NCI-H1930 (cell line): ENCODE data around the gene FNDC8.
"Not testable (repeated sequence)": the region's sequence is repeated elsewhere in the genome, so short reads cannot be mapped to it uniquely, and the experiment has no call there.

Experiments
- DNase-seq, 2 experiments: peaks; one replicate each; lab custom pipeline; 2025; lab: John Stamatoyannopoulos, UW

Gene FNDC8

DNA sequence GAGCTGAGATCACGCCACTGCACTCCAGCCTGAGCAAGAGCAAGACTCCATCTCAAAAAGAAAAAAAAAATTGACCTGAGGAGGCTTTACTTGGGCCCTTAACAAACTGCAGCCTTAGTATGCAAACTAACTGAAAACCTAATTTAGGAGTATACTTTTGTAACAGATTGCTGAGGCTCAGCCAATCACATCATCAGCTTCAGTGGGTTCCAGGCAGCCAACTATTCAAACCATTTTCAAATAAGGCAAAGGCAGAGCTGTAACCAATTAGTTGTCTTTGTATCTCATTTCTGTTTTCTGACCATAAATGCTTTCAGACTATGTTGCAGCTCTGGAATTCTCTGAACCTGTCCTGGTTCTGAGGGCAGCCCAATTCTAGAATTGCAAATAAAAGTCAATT, 25.7 kb upstream of the FNDC8 start:
- DNase-seq = no peak

DNA sequence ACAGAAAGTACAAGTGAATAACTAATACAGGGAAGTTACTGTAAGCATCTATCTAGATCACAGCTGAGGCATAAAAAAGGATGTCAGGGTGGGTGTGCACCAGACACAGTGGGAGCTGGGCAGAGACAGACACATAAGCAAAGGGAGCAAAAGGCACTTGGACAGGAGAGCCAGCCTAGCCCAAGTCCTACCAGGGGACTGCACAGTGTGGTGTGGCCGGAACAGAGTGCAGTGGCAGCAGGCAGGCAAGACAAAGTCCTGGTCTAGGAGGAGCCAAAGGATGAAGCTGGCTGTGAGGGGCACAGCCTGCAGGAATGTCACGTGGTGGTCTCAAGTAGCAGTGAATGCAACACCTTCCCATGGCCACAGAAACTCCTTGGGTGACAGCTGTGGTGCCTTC, 23.6 kb upstream of the FNDC8 start:
- DNase-seq = no peak

DNA sequence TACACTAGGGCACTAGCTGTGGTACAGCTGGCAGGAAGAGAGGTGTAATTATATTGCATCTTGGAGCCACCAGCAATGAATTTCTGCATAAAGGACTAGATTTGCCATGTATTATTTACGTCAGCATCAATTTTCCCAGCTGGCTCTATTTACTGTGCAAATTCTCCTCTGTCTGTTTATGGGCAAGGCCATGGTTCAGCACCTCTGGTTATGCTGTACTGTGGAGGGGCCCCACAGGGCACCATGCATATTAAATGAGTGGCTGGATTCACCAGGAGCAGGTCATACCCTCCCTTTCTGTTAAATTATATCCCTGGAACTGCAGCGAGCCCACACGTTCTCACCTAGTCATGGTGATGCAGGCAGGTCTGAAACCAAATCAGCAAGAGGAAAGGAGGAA, 21.5 kb upstream of the FNDC8 start:
- DNase-seq = no peak

GRCh38 chr17:35101036-35101435, 20.4 kb upstream of the FNDC8 start:
- DNase-seq = no peak

- DNase-seq = no peak
These were observed 19.7 kb upstream of the FNDC8 start for GRCh38 chr17:35101725-35102124.

DNA sequence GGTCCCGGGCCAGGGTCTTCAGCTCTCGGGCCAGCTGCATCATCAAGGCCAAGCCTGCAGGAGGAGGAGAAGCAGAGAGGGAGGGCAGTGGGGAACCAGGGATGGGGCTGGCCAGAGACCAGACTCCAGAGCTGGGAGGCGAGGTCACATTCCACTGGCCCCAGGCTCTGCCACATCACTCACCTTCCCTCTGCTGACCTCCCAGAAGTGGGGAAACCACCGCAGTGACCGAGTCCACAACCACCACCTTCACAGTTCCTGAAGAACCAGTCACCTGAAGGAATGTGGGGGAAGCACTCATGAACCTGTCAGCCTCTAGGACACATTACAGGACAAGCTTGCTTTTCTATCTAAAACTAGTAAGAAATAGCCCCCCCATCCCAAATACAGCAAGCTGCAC, 18.1 kb upstream of the FNDC8 start:
- DNase-seq = no peak

DNA sequence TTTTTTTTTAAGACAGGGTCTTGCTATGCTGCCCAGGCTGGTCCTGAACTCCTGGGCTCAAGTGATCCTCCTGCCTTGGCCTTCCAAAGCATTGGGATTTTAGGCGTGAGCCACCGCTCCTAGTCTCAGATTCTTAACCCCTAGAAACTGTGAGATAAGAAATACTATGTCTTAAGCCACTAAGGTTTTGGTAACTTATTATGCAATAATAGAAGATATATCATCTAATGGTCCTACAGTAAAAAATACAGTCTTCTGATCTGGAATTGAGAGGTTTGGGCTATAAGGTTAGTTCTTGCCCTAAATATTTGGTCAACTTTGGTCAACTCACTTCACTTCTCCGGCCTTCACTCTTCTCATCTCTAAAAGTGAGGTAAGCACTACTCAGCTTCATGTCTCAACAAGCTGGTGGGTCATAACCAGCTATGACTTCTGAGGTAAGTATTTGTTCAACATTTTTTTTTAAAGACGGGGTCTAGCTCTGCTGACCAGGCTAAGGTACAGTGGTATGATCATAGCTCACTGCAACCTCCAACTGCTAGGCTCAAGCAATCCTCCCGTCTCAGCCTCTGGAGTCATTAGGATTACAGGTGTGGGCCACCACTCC, 16.5 kb upstream of the FNDC8 start:
- no peak for DNase-seq

GRCh38 chr17:35110791-35111190, 10.6 kb upstream of the FNDC8 start:
- not testable (repeated sequence) for DNase-seq

GRCh38 chr17:35116845-35117244, 4.6 kb upstream of the FNDC8 start:
- DNase-seq = no peak

DNA sequence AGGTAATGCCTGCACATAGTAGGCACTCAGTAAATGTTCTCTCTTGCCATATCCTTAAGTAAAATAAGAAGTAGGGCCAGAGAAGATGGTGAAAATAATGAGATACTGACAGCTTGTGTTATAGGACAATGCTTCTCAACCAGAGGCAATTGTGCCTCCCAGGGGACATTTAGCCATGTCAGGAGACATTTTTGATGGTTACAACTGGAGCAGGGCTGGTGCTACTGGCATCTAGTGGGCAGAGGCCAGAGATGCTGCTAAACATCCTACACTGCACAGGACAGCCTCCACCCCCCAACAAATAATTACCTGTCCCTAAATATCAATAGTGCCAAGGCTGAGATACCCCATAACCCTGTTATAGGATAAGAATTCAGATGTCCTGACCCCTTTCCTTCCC, 3.4 kb upstream of the FNDC8 start:
- no peak for DNase-seq

- peak; percentile 60 to 72 for DNase-seq
These were observed 1.8 kb upstream of the FNDC8 start, which contains the start of gene RAD51D for GRCh38 chr17:35119370-35120165. Gene RAD51D, minus strand, starts transcription at chr17:35119860. Its CDS starts 247 bp downstream, at chr17:35119613.

GRCh38 chr17:35127751-35128514, 6.5 kb downstream of the FNDC8 start:
- no peak for DNase-seq

DNA sequence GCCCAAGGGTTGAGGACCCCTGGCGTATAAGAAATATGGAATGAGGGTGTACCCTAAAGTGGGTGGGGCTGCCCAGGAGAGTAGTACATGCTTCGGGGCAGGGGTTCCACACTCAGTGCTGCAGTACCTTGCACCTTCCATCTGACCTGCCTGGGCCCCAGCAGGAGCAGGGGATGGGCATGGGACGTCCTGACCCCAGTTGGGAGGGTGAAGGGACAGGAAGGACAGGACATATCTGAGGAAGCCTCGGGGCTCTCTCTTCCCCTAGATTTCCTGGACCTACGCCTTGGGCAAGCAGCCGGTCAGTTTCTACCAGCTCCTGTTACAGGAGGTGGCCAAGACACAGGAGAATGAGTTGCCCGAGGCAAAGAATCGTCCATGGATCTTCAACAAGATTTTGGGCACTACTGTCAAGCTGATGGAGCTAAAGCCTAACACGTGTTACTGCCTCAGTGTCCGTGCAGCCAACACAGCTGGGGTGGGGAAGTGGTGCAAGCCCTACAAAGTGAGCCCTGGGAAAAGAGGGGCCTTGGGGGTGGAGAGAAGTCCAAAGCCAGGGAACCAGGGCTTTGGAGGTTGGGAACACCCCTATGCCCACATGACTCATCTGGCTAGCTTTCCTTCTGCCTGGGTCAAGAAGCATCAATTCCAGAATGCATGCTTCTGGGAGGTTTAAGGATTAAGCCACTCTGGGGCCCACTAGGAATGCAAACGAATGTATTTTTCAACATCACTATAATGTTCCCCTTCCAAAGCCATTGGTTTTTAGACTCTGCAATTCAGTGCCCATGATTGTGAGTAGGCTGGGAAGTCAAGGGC, 7.9 kb downstream of the FNDC8 start:
- DNase-seq = no peak

DNA sequence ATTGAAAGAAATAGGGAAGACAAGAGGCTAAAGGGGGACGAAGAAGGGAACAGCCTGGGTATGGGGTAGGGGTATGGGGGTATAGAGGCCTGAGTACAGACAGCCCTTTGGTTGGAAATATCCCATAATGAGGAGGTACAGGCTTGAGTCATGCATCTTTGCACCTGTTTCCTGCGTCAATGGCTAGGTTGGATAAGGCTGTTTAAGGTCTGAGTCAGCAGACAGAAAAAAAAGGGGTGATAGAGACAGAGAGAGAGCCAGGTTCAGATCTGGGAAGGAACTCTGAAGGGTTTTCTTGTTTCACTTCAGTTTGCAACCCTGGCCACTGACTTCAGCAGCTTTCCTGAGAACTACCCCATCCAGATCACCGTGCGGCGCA, 8.5 kb downstream of the FNDC8 start:
- DNase-seq = no peak

DNA sequence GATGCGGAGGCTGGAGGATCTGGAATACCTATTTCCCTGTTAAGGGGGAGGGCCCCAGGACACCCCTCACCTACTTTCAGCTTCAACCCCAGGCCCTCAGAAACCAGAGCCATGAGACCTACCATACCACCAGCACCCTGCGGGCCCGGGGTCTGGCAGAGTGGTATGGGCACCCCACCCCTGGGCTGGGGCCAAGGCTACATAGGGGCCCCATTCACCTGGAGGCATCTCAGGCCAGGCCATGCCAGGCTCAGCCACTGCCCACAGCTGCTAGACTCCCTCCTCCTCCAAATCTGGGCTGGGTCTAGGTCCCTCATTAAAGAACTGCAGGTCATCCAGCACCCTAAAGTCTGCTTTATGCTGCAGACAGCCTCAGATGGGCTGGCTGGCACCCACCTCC, 9.0 kb downstream of the FNDC8 start:
- no peak for DNase-seq

GRCh38 chr17:35132099-35132498, 10.7 kb downstream of the FNDC8 start:
- DNase-seq = no peak

- no peak for DNase-seq
These were observed 11.6 kb downstream of the FNDC8 start for GRCh38 chr17:35132816-35133550.

DNA sequence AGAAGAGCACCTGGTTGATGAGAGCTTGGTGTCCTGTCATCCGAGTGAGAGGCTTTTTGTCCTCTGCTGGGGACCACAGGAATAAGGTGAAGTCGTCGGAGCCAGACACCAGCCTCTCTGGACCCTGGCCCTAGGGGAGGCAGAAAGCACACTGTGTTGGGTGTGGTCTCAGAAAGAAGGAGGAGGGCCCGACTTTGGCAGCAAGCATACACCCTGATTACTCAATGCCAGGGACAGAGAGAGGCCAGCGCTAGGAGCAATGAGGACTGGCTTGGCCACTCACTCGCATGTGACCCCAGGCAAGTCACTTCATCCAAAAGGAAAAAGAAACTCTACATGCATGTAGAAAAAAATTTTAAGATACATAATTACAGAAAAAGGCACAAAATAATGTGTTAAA, 13.9 kb downstream of the FNDC8 start:
- DNase-seq = no peak

GRCh38 chr17:35138218-35138617, 16.8 kb downstream of the FNDC8 start:
- DNase-seq = no peak

DNA sequence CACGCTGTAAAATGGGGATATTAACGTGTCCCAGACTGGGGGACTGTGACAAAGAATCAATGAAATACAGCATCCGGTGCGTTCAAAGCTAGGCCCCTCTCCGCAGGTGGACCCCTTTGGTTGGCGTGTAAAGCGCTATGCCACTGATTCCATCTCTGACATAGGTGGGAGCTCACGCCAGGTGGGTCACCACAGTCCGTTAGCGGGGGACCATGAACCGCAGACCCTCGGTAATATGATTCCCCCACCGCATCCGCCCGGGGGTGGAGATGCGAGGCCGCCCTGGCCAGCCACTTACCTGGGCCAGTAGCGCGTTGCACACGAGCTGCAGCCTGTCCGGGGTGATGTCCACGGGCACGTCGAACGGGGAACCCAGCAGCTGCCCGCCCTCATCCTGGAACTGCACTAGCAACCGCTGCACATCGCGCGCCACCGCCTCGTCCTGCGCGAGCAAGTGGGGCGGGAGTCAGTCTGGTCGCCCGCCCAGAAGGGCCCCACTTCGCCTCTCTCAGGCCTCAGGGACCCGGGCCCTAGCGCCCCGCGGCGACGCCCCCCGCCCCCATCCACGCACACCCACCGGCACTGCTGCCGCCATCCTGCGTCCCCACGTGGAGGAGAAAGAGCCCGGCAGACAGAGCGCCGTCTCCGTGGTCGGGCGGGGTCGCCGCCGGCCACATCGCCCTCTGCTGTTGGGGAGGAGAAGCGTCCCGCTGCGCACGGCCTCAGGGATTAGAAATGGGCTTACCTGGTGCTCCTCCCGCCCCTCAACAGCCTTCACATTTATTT, 20.5 kb downstream of the FNDC8 start, which contains the start of gene NLE1:
Gene NLE1, minus strand, starts transcription at position 623 of the 786 bp plus-strand sequence. Its CDS starts 28 bp downstream, at position 595.
- peak; percentile 39 to 78 for DNase-seq

DNA sequence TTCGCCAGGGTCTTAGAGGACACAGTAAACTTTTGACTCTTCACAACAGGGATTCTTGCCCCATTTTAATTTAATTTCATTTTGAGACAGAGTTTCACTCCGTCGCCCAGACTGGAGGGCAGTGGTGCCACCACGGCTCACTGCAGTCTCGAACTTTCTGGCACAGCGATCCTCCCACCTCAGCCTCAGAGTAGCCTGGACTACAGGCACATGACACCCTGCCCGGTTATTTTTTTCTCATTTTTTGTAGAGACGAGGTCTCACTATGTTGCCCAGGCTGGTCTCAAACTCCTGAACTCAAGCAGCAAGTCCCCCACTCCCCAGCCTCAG, 21.0 kb downstream of the FNDC8 start:
- DNase-seq = no peak
